ENCODE results near the gene PAFAH1B1.
"Not testable (repeated sequence)": the region's sequence is repeated elsewhere in the genome, so short reads cannot be mapped to it uniquely, and the experiment has no call there.

The PAFAH1B1 gene

GRCh38 chr17:2592971-2593820 lies at the start of gene PAFAH1B1:
Gene PAFAH1B1, plus strand, starts transcription at chr17:2593654. Its CDS starts 44,635 bp downstream, at chr17:2638289.
- peak; percentile 49 for DNase-seq

- no peak for DNase-seq
These were observed 48.1 kb upstream of the PAFAH1B1 start for GRCh38 chr17:2545393-2545792.

GRCh38 chr17:2547176-2547575 lies 46.3 kb upstream of the PAFAH1B1 start:
- DNase-seq = no peak

- DNase-seq = not testable (repeated sequence)
These were observed 45.4 kb upstream of the PAFAH1B1 start for GRCh38 chr17:2548026-2548425.

GRCh38 chr17:2549392-2550211 lies 43.9 kb upstream of the PAFAH1B1 start:
- DNase-seq = no peak

- no peak for DNase-seq
These were observed 42.0 kb upstream of the PAFAH1B1 start for GRCh38 chr17:2551493-2551892.

GRCh38 chr17:2551928-2552327 lies 41.5 kb upstream of the PAFAH1B1 start:
- no peak for DNase-seq

GRCh38 chr17:2560658-2561057 lies 32.8 kb upstream of the PAFAH1B1 start:
- DNase-seq = no peak

GRCh38 chr17:2562162-2562858 lies 31.1 kb upstream of the PAFAH1B1 start:
- no peak for DNase-seq

GRCh38 chr17:2563061-2563460 lies 30.4 kb upstream of the PAFAH1B1 start:
- DNase-seq = no peak

- no peak for DNase-seq
These were observed 29.9 kb upstream of the PAFAH1B1 start for GRCh38 chr17:2563543-2563942.

GRCh38 chr17:2564877-2565276 lies 28.6 kb upstream of the PAFAH1B1 start:
- peak; percentile 16 for DNase-seq

GRCh38 chr17:2566056-2566455 lies 27.4 kb upstream of the PAFAH1B1 start:
- DNase-seq = no peak

GRCh38 chr17:2571523-2572303 lies 21.7 kb upstream of the PAFAH1B1 start:
- DNase-seq = no peak

GRCh38 chr17:2572304-2572609 lies 21.2 kb upstream of the PAFAH1B1 start:
- DNase-seq = not testable (repeated sequence)

GRCh38 chr17:2580151-2580550 lies 13.3 kb upstream of the PAFAH1B1 start:
- DNase-seq = no peak

GRCh38 chr17:2580661-2581060 lies 12.8 kb upstream of the PAFAH1B1 start:
- no peak for DNase-seq

GRCh38 chr17:2582493-2582892 lies 11.0 kb upstream of the PAFAH1B1 start:
- DNase-seq = no peak

GRCh38 chr17:2591040-2591640 lies 2.3 kb upstream of the PAFAH1B1 start:
- no peak for DNase-seq

GRCh38 chr17:2593821-2594721 lies 617 bp downstream of the PAFAH1B1 start:
- DNase-seq = peak; percentile 12
